ENCODE results near the gene FAM171A2.

The FAM171A2 gene

GRCh38 chr17:44390250-44390870, 26.7 kb upstream of the FAM171A2 start:
- Histone ChIP-seq H3K27me3 (ENCODE audit: control insufficient read depth in 1 of 2, insufficient read depth in 2 of 2, low read length in 2 of 2) (no peaks in the 10 kb centered on the region), H3K4me3 (ENCODE audit: low read depth in 1 of 2, low read length in 2 of 2) (no peak overlapping the region), H3K36me3 (ENCODE audit: insufficient read depth, low read length) (peaks cover under 1% of the 10 kb centered on the region), H3K27ac (ENCODE audit: low read depth, low read length) (no peak overlapping the region), H3K9ac (ENCODE audit: low read length) (no peak overlapping the region), H3K4me1 (ENCODE audit: insufficient read depth, low read length) (peaks cover 5% of the 10 kb centered on the region), H3K9me3 (ENCODE audit: low read length) (no peaks in the 10 kb centered on the region)

- H3K9me3 ChIP-seq (ENCODE audit: low read length): no peaks in the 10 kb centered on the region
These were observed 26.1 kb upstream of the FAM171A2 start for GRCh38 chr17:44389723-44390202.

GRCh38 chr17:44389281-44389680, 25.6 kb upstream of the FAM171A2 start, which contains the start of gene ITGA2B:
ITGA2B (minus strand) TSS chr17:44389649; CDS start chr17:44389473, 176 bp downstream.
- peaks cover 0 to 6% of the 10 kb centered on the region in 2 donors for H3K27me3 ChIP-seq (ENCODE audit: control insufficient read depth in 1 of 2, insufficient read depth in 2 of 2, low read length in 2 of 2)
- H3K4me3 ChIP-seq (ENCODE audit: low read depth in 1 of 2, low read length in 2 of 2): no peak within 1 kb of the TSS
- H3K27ac ChIP-seq (ENCODE audit: low read depth, low read length): no peak within 1 kb of the TSS
- H3K9ac ChIP-seq (ENCODE audit: low read length): no peak within 1 kb of the TSS
- peaks cover 12% of the 10 kb centered on the region for H3K4me1 ChIP-seq (ENCODE audit: insufficient read depth, low read length)
- H3K9me3 ChIP-seq (ENCODE audit: low read length): no peaks in the 10 kb centered on the region
- H3K36me3 ChIP-seq (ENCODE audit: insufficient read depth, low read length): no peaks in the 10 kb centered on the region

More at GRCh38 chr17:44389723-44390202, 26.1 kb upstream of the FAM171A2 start:
- Histone ChIP-seq H3K4me1 (ENCODE audit: insufficient read depth, low read length) (peaks cover 7% of the 10 kb centered on the region), H3K9ac (ENCODE audit: low read length) (no peak overlapping the region), H3K27ac (ENCODE audit: low read depth, low read length) (no peak overlapping the region), H3K27me3 (ENCODE audit: control insufficient read depth in 1 of 2, insufficient read depth in 2 of 2, low read length in 2 of 2) (peaks cover 0 to 2% of the 10 kb centered on the region in 2 donors), H3K4me3 (ENCODE audit: low read depth in 1 of 2, low read length in 2 of 2) (no peak overlapping the region), H3K36me3 (ENCODE audit: insufficient read depth, low read length) (no peaks in the 10 kb centered on the region)

- peaks cover 12% of the 10 kb centered on the region for H3K4me1 ChIP-seq (ENCODE audit: insufficient read depth, low read length)
- H3K27ac ChIP-seq (ENCODE audit: low read depth, low read length): no peak overlapping the region
- no peak overlapping the region for H3K9ac ChIP-seq (ENCODE audit: low read length)
- no peaks in the 10 kb centered on the region for H3K9me3 ChIP-seq (ENCODE audit: low read length)
- H3K4me3 ChIP-seq (ENCODE audit: low read depth in 1 of 2, low read length in 2 of 2): no peak overlapping the region
- H3K36me3 ChIP-seq (ENCODE audit: insufficient read depth, low read length): no peaks in the 10 kb centered on the region
- peaks cover 0 to 7% of the 10 kb centered on the region in 2 donors for H3K27me3 ChIP-seq (ENCODE audit: control insufficient read depth in 1 of 2, insufficient read depth in 2 of 2, low read length in 2 of 2)
These were observed 24.2 kb upstream of the FAM171A2 start for GRCh38 chr17:44387804-44388203.

GRCh38 chr17:44386182-44386525, 22.5 kb upstream of the FAM171A2 start:
- H3K27ac ChIP-seq (ENCODE audit: low read depth, low read length): no peak overlapping the region
- H3K9me3 ChIP-seq (ENCODE audit: low read length): no peaks in the 10 kb centered on the region
- peaks cover 12% of the 10 kb centered on the region for H3K4me1 ChIP-seq (ENCODE audit: insufficient read depth, low read length)
- peak overlapping the region in 1 of 2 donors; percentile 56 for H3K4me3 ChIP-seq (ENCODE audit: low read depth in 1 of 2, low read length in 2 of 2)
- no peak overlapping the region for H3K9ac ChIP-seq (ENCODE audit: low read length)
- no peaks in the 10 kb centered on the region for H3K36me3 ChIP-seq (ENCODE audit: insufficient read depth, low read length)
- H3K27me3 ChIP-seq (ENCODE audit: control insufficient read depth in 1 of 2, insufficient read depth in 2 of 2, low read length in 2 of 2): peaks cover 0 to 7% of the 10 kb centered on the region in 2 donors

GRCh38 chr17:44385287-44386181, 21.9 kb upstream of the FAM171A2 start:
- Histone ChIP-seq H3K36me3 (ENCODE audit: insufficient read depth, low read length) (no peaks in the 10 kb centered on the region), H3K9ac (ENCODE audit: low read length) (no peak overlapping the region), H3K9me3 (ENCODE audit: low read length) (no peaks in the 10 kb centered on the region), H3K27ac (ENCODE audit: low read depth, low read length) (no peak overlapping the region), H3K4me3 (ENCODE audit: low read depth in 1 of 2, low read length in 2 of 2) (peak overlapping the region; percentile 25 to 56), H3K27me3 (ENCODE audit: control insufficient read depth in 1 of 2, insufficient read depth in 2 of 2, low read length in 2 of 2) (peaks cover 0 to 7% of the 10 kb centered on the region in 2 donors), H3K4me1 (ENCODE audit: insufficient read depth, low read length) (peaks cover 12% of the 10 kb centered on the region)

- H3K9me3 ChIP-seq (ENCODE audit: low read length): no peaks in the 10 kb centered on the region
- no peak overlapping the region for H3K9ac ChIP-seq (ENCODE audit: low read length)
- peaks cover 12% of the 10 kb centered on the region for H3K4me1 ChIP-seq (ENCODE audit: insufficient read depth, low read length)
- H3K36me3 ChIP-seq (ENCODE audit: insufficient read depth, low read length): no peaks in the 10 kb centered on the region
- H3K27me3 ChIP-seq (ENCODE audit: control insufficient read depth in 1 of 2, insufficient read depth in 2 of 2, low read length in 2 of 2): peaks cover 0 to 7% of the 10 kb centered on the region in 2 donors
- no peak overlapping the region for H3K27ac ChIP-seq (ENCODE audit: low read depth, low read length)
- peak overlapping the region; percentile 25 to 56 for H3K4me3 ChIP-seq (ENCODE audit: low read depth in 1 of 2, low read length in 2 of 2)
These were observed 21.2 kb upstream of the FAM171A2 start for GRCh38 chr17:44384823-44385286.

GRCh38 chr17:44384281-44384822, 20.7 kb upstream of the FAM171A2 start:
- Histone ChIP-seq H3K9ac (ENCODE audit: low read length) (no peak overlapping the region), H3K27me3 (ENCODE audit: control insufficient read depth in 1 of 2, insufficient read depth in 2 of 2, low read length in 2 of 2) (peaks cover 0 to 7% of the 10 kb centered on the region in 2 donors), H3K4me1 (ENCODE audit: insufficient read depth, low read length) (peaks cover 12% of the 10 kb centered on the region), H3K27ac (ENCODE audit: low read depth, low read length) (no peak overlapping the region), H3K36me3 (ENCODE audit: insufficient read depth, low read length) (no peaks in the 10 kb centered on the region), H3K9me3 (ENCODE audit: low read length) (no peaks in the 10 kb centered on the region), H3K4me3 (ENCODE audit: low read depth in 1 of 2, low read length in 2 of 2) (peak overlapping the region; percentile 25 to 56)

GRCh38 chr17:44383861-44384260, 20.2 kb upstream of the FAM171A2 start:
- no peak overlapping the region for H3K4me3 ChIP-seq (ENCODE audit: low read depth in 1 of 2, low read length in 2 of 2)
- H3K27me3 ChIP-seq (ENCODE audit: control insufficient read depth in 1 of 2, insufficient read depth in 2 of 2, low read length in 2 of 2): peaks cover 0 to 7% of the 10 kb centered on the region in 2 donors
- H3K9me3 ChIP-seq (ENCODE audit: low read length): no peaks in the 10 kb centered on the region
- H3K36me3 ChIP-seq (ENCODE audit: insufficient read depth, low read length): no peaks in the 10 kb centered on the region
- no peak overlapping the region for H3K9ac ChIP-seq (ENCODE audit: low read length)
- no peak overlapping the region for H3K27ac ChIP-seq (ENCODE audit: low read depth, low read length)
- peaks cover 12% of the 10 kb centered on the region for H3K4me1 ChIP-seq (ENCODE audit: insufficient read depth, low read length)

- no peaks in the 10 kb centered on the region for H3K9me3 ChIP-seq (ENCODE audit: low read length)
- H3K36me3 ChIP-seq (ENCODE audit: insufficient read depth, low read length): no peaks in the 10 kb centered on the region
- peaks cover 0 to 7% of the 10 kb centered on the region in 2 donors for H3K27me3 ChIP-seq (ENCODE audit: control insufficient read depth in 1 of 2, insufficient read depth in 2 of 2, low read length in 2 of 2)
These were observed 19.7 kb upstream of the FAM171A2 start for GRCh38 chr17:44383363-44383762.

GRCh38 chr17:44382917-44383316, 19.3 kb upstream of the FAM171A2 start:
- Histone ChIP-seq H3K27me3 (ENCODE audit: control insufficient read depth in 1 of 2, insufficient read depth in 2 of 2, low read length in 2 of 2) (peaks cover 0 to 7% of the 10 kb centered on the region in 2 donors), H3K9me3 (ENCODE audit: low read length) (no peaks in the 10 kb centered on the region), H3K27ac (ENCODE audit: low read depth, low read length) (no peak overlapping the region), H3K4me3 (ENCODE audit: low read depth in 1 of 2, low read length in 2 of 2) (no peak overlapping the region), H3K36me3 (ENCODE audit: insufficient read depth, low read length) (no peaks in the 10 kb centered on the region), H3K9ac (ENCODE audit: low read length) (no peak overlapping the region), H3K4me1 (ENCODE audit: insufficient read depth, low read length) (peaks cover 12% of the 10 kb centered on the region)

More at GRCh38 chr17:44383363-44383762, 19.7 kb upstream of the FAM171A2 start:
- no peak overlapping the region for H3K4me3 ChIP-seq (ENCODE audit: low read depth in 1 of 2, low read length in 2 of 2)
- H3K9ac ChIP-seq (ENCODE audit: low read length): no peak overlapping the region
- H3K27ac ChIP-seq (ENCODE audit: low read depth, low read length): no peak overlapping the region
- peaks cover 12% of the 10 kb centered on the region for H3K4me1 ChIP-seq (ENCODE audit: insufficient read depth, low read length)
